Natural killer cell (primary cell): ENCODE measurements around the gene S100B. TPM values are rescaled to one million over a fixed set of nuclear protein-coding genes. Genes with fewer than 3 reads are reported as not detected.
A peak's percentile ranks its signal among the peaks of the same experiment; 100 is the strongest.

Source experiments
- ATAC-seq, 3 donors: fragments of 150-1000 bp in 2 of 3; fragments of 200-7000 bp in 1 of 3; cut with Tn5 transposase; 1 replicate in 1 of 3; 2 replicates in 2 of 3; pipeline ENCODE4 v1.10.0; 2021; ENCODE audit warnings: mild to moderate bottlenecking in 2 of 3, moderate library complexity in 2 of 3
- DNase-seq, 2 donors: peaks; one replicate each; pipeline versions ENCODE4 v3.0.0 to v3.0.0-alpha.2; 2013 to 2021; ENCODE audit warnings: mixed read lengths in 1 of 2
- H3K27ac ChIP-seq: one replicate; pipeline ENCODE4 v1.5.1; 2013; ENCODE audit warnings: mild to moderate bottlenecking, low read length
- H3K27me3 ChIP-seq: one replicate; pipeline ENCODE4 v1.6.1; 2013; ENCODE audit warnings: low read length; ENCODE audit not compliant: control insufficient read depth, insufficient read depth
- H3K36me3 ChIP-seq: one replicate; pipeline ENCODE4 v1.6.1; 2013; ENCODE audit warnings: low read length; ENCODE audit not compliant: control insufficient read depth, insufficient read depth
- H3K4me1 ChIP-seq: one replicate; pipeline ENCODE4 v1.6.1; 2013; ENCODE audit warnings: low read length; ENCODE audit not compliant: control insufficient read depth, insufficient read depth
- H3K4me3 ChIP-seq: one replicate; pipeline ENCODE4 v1.5.1; 2013; ENCODE audit warnings: low read length
- H3K9me3 ChIP-seq: one replicate; pipeline ENCODE4 v1.6.1; 2013; ENCODE audit warnings: low read length; ENCODE audit not compliant: control insufficient read depth, insufficient read depth
- H3K27ac Mint-ChIP-seq, 2 donors: one replicate each; pipeline ENCODE4 v1.8.0; 2022; ENCODE audit warnings: mild to moderate bottlenecking in 2 of 2, mixed read lengths in 2 of 2, moderate library complexity in 1 of 2
- H3K27me3 Mint-ChIP-seq, 2 donors: one replicate each; pipeline ENCODE4 v1.8.0; 2022; ENCODE audit warnings: low read depth in 2 of 2, mixed read lengths in 2 of 2
- H3K36me3 Mint-ChIP-seq: one replicate; pipeline ENCODE4 v1.8.0; 2022; ENCODE audit warnings: mixed read lengths
- H3K4me1 Mint-ChIP-seq, 2 donors: one replicate each; pipeline ENCODE4 v1.8.0; 2022; ENCODE audit warnings: mixed read lengths in 2 of 2
- H3K4me3 Mint-ChIP-seq: one replicate; pipeline ENCODE4 v1.8.0; 2022; ENCODE audit warnings: mild to moderate bottlenecking, moderate library complexity, mixed read lengths
- H3K9me3 Mint-ChIP-seq, 2 donors: one replicate each; pipeline ENCODE4 v1.8.0; 2022; ENCODE audit warnings: mixed read lengths in 2 of 2
- CTCF ChIP-seq: fragments of 200-600 bp; IDR thresholded peaks from one replicate; pipeline ENCODE4 v1.8.0; 2022; ENCODE audit warnings: antibody characterized with exemption
- WGBS: methylation state at CpG from one replicate; pipeline ENCODE4 v1.1.7; 2013; ENCODE audit warnings: missing lambda C conversion rate; ENCODE audit not compliant: insufficient coverage; 5-methylcytosine and 5-hydroxymethylcytosine counted together
- intact Hi-C: fragments of 100-400 bp; cut with micrococcal nuclease; formaldehyde crosslinking; loops from one replicate; pipeline ENCODE4 v1.14.2; 2022
- total RNA-seq, 4 donors: library from RNA; stranded (reverse); fragments of 120-200 nt in 1 of 4; gene quantifications; one replicate each; pipeline versions ENCODE4 v1.2.3 to v1.2.4, GENCODE V29; 2013 to 2022

The S100B gene
- total RNA-seq, 3 donors from 2014 or later (not counting 1 experiment from before 2014, with no cell fraction given), result 4.0 to 58.9 TPM; not detected in 1

GRCh38 chr21:46600978-46601377 lies 3.9 kb downstream of the S100B start:
- Mint-ChIP-seq H3K27me3 (no peaks in the 10 kb centered on the region), H3K36me3 (no peaks in the 10 kb centered on the region), H3K4me3 (no peak overlapping the region), H3K4me1 (peaks cover 17 to 34% of the 10 kb centered on the region in 2 donors), H3K9me3 (no peaks in the 10 kb centered on the region), H3K27ac (no peak overlapping the region)
- Histone ChIP-seq H3K4me3 (no peak overlapping the region), H3K27ac (no peak overlapping the region), H3K9me3 (no peaks in the 10 kb centered on the region), H3K4me1 (peaks cover 13% of the 10 kb centered on the region), H3K36me3 (no peaks in the 10 kb centered on the region), H3K27me3 (no peaks in the 10 kb centered on the region)
- TF ChIP-seq CTCF, result no peak
- WGBS, result 82% methylated on average over 9 of the region's 9 CpGs
- intact Hi-C loops, result no loop called here
- DNase-seq, result no peak
- no peak for ATAC-seq

- H3K27ac ChIP-seq, result no peak overlapping the region
- Mint-ChIP-seq H3K36me3 (no peaks in the 10 kb centered on the region), H3K27ac (no peak overlapping the region), H3K4me1 (peaks cover 10 to 31% of the 10 kb centered on the region in 2 donors), H3K27me3 (no peaks in the 10 kb centered on the region), H3K9me3 (no peaks in the 10 kb centered on the region), H3K4me3 (no peak overlapping the region)
- intact Hi-C loops, result no loop called here
- H3K4me1 ChIP-seq, result peaks cover 6% of the 10 kb centered on the region
- ATAC-seq (no peak), DNase-seq (no peak)
- WGBS, result 100% methylated on average over 3 of the region's 5 CpGs
- H3K4me3 ChIP-seq, result no peak overlapping the region
- no peaks in the 10 kb centered on the region for H3K9me3 ChIP-seq
- H3K36me3 ChIP-seq, result no peaks in the 10 kb centered on the region
- H3K27me3 ChIP-seq, result no peaks in the 10 kb centered on the region
- TF ChIP-seq CTCF, result no peak
Measured at GRCh38 chr21:46600305-46600704, 4.6 kb downstream of the S100B start.

- DNase-seq (peak in 1 of 2 donors; percentile 30), ATAC-seq (no peak)
- Histone ChIP-seq H3K9me3 (peaks cover 10% of the 10 kb centered on the region), H3K4me3 (no peak overlapping the region), H3K4me1 (no peaks in the 10 kb centered on the region), H3K27me3 (no peaks in the 10 kb centered on the region), H3K27ac (no peak overlapping the region), H3K36me3 (no peaks in the 10 kb centered on the region)
- no peak for TF ChIP-seq CTCF
- WGBS, result 91% methylated on average over 38 of the region's 38 CpGs
- H3K4me3 Mint-ChIP-seq, result no peak overlapping the region
- H3K27me3 Mint-ChIP-seq, result no peaks in the 10 kb centered on the region
- peaks cover 0 to 20% of the 10 kb centered on the region in 2 donors for H3K4me1 Mint-ChIP-seq
- intact Hi-C loops, result no loop called here
- no peaks in the 10 kb centered on the region for H3K36me3 Mint-ChIP-seq
- no peaks in the 10 kb centered on the region for H3K9me3 Mint-ChIP-seq
- H3K27ac Mint-ChIP-seq, result no peak overlapping the region
Measured at GRCh38 chr21:46598581-46599572, 6.0 kb downstream of the S100B start.
